ENCODE measurements around the gene COL4A1.

DNA sequence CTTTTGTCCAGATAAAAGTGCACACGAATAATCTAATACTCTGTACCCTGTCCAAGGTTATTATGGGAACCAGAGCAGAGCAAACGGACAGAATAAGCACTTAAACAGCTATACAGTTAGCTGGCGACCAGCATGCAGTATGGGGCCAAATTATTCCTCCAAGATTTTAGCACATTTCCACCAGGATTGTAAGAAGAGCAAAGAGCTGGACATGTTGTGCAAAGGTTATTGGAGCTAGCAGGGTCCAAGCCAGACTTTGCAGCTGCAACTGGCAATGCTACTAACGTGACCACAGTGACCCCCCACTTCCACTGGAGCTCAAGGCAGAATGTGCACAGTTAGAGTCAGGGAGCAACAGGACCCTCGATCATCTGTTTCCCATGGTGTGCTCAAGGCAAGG is 89.9 kb downstream of the COL4A1 start:
- TF ChIP-seq POLR2AphosphoS5 (IDR thresholded peaks at IDR 0.05; ENCODE audit: low read depth, low read length) (no peak), FOXP2 (optimal IDR thresholded peaks at IDR 0.05; ENCODE audit: borderline replicate concordance, extremely low read depth, extremely low read length, insufficient read depth) (no peak), SIN3A (IDR thresholded peaks at IDR 0.05; ENCODE audit: borderline replicate concordance, insufficient read depth, low read length) (no peak), TAF1 (IDR thresholded peaks at IDR 0.05; ENCODE audit: borderline replicate concordance, insufficient read depth, low read length) (no peak)
- TF ChIP-seq, protein P1, sequence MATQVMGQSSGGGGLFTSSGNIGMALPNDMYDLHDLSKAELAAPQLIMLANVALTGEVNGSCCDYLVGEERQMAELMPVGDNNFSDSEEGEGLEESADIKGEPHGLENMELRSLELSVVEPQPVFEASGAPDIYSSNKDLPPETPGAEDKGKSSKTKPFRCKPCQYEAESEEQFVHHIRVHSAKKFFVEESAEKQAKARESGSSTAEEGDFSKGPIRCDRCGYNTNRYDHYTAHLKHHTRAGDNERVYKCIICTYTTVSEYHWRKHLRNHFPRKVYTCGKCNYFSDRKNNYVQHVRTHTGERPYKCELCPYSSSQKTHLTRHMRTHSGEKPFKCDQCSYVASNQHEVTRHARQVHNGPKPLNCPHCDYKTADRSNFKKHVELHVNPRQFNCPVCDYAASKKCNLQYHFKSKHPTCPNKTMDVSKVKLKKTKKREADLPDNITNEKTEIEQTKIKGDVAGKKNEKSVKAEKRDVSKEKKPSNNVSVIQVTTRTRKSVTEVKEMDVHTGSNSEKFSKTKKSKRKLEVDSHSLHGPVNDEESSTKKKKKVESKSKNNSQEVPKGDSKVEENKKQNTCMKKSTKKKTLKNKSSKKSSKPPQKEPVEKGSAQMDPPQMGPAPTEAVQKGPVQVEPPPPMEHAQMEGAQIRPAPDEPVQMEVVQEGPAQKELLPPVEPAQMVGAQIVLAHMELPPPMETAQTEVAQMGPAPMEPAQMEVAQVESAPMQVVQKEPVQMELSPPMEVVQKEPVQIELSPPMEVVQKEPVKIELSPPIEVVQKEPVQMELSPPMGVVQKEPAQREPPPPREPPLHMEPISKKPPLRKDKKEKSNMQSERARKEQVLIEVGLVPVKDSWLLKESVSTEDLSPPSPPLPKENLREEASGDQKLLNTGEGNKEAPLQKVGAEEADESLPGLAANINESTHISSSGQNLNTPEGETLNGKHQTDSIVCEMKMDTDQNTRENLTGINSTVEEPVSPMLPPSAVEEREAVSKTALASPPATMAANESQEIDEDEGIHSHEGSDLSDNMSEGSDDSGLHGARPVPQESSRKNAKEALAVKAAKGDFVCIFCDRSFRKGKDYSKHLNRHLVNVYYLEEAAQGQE (IDR thresholded peaks at IDR 0.05; ENCODE audit: insufficient read depth in 1 of 2, low read depth in 2 of 2, low read length in 2 of 2) = no peak
